Measurements from ENCODE around the gene CNNM2.

DNA sequence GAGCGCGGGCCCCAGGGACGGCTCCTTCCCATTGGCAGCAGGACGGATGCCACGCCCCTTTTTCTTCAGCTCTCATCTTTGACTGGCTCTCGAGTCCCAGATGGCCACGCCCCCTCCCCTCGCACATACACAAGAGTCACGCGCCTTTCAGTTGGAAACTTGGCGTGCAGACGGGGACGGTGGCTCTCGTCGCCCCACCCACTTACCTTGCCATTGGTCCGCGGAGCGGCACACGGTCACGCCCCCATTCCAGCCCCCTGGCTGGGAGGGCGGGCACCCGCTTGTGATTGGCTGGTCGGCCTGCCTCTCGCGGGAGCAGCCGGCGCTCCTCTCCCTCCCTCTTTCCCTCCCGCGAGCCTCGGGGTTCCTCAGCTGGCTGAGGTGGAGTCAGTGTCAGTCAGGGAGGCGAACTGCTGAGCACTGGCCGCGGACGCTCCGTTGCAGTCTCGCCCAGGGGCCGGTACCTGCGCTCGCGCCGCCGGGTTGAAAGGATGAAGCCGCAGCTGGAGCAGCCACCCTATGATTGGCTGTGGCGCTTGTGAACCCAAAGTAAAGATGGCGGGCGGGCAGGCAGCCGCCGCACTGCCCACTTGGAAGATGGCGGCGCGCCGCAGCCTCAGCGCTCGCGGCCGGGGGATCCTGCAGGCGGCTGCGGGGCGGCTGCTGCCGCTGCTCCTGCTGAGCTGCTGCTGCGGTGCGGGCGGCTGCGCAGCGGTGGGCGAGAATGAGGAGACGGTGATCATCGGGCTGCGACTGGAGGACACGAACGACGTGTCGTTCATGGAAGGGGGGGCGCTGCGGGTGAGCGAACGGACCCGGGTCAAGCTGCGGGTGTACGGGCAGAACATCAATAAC, at the start of gene CNNM2:
- TF ChIP-seq, protein P1, sequence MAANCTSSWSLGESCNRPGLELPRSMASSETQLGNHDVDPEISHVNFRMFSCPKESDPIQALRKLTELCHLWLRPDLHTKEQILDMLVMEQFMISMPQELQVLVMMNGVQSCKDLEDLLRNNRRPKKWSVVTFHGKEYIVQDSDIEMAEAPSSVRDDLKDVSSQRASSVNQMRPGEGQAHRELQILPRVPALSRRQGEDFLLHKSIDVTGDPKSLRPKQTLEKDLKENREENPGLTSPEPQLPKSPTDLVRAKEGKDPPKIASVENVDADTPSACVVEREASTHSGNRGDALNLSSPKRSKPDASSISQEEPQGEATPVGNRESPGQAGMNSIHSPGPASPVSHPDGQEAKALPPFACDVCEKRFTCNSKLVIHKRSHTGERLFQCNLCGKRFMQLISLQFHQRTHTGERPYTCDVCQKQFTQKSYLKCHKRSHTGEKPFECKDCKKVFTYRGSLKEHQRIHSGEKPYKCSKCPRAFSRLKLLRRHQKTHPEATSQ (tag by site-specific recombination; IDR thresholded peaks at IDR 0.05), result 0 out of 2 replicates have a peak, but pooled peaks have one; percentile 42
- TF ChIP-seq ZNF350 (tag by site-specific recombination; IDR thresholded peaks at IDR 0.05) (no peak), ZNF510 (tag by site-specific recombination; IDR thresholded peaks at IDR 0.05; ENCODE audit: insufficient replicate concordance) (no peak), ZNF23 (tag by site-specific recombination; IDR thresholded peaks at IDR 0.05; ENCODE audit: borderline replicate concordance) (no peak), ZNF175 (tag by site-specific recombination; IDR thresholded peaks at IDR 0.05) (no peak), YY1 (tag by site-specific recombination; IDR thresholded peaks at IDR 0.05) (peak; percentile 99), ZSCAN30 (tag by site-specific recombination; IDR thresholded peaks at IDR 0.05) (peak; percentile 76; the same call in 1 of the 2 replicates), ZNF2 (tag by site-specific recombination; IDR thresholded peaks at IDR 0.05) (0 out of 2 replicates have a peak, but pooled peaks have one; percentile 20), ZNF837 (tag by site-specific recombination; IDR thresholded peaks at IDR 0.05) (no peak)
- TF ChIP-seq, protein P2, sequence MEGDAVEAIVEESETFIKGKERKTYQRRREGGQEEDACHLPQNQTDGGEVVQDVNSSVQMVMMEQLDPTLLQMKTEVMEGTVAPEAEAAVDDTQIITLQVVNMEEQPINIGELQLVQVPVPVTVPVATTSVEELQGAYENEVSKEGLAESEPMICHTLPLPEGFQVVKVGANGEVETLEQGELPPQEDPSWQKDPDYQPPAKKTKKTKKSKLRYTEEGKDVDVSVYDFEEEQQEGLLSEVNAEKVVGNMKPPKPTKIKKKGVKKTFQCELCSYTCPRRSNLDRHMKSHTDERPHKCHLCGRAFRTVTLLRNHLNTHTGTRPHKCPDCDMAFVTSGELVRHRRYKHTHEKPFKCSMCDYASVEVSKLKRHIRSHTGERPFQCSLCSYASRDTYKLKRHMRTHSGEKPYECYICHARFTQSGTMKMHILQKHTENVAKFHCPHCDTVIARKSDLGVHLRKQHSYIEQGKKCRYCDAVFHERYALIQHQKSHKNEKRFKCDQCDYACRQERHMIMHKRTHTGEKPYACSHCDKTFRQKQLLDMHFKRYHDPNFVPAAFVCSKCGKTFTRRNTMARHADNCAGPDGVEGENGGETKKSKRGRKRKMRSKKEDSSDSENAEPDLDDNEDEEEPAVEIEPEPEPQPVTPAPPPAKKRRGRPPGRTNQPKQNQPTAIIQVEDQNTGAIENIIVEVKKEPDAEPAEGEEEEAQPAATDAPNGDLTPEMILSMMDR (tag by site-specific recombination; IDR thresholded peaks at IDR 0.05), result peak; percentile 89
- TF ChIP-seq, protein P3, sequence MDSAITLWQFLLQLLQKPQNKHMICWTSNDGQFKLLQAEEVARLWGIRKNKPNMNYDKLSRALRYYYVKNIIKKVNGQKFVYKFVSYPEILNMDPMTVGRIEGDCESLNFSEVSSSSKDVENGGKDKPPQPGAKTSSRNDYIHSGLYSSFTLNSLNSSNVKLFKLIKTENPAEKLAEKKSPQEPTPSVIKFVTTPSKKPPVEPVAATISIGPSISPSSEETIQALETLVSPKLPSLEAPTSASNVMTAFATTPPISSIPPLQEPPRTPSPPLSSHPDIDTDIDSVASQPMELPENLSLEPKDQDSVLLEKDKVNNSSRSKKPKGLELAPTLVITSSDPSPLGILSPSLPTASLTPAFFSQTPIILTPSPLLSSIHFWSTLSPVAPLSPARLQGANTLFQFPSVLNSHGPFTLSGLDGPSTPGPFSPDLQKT (IDR thresholded peaks at IDR 0.05; ENCODE audit: borderline replicate concordance, low read depth, low read length), result no peak
- TF ChIP-seq, protein P4, sequence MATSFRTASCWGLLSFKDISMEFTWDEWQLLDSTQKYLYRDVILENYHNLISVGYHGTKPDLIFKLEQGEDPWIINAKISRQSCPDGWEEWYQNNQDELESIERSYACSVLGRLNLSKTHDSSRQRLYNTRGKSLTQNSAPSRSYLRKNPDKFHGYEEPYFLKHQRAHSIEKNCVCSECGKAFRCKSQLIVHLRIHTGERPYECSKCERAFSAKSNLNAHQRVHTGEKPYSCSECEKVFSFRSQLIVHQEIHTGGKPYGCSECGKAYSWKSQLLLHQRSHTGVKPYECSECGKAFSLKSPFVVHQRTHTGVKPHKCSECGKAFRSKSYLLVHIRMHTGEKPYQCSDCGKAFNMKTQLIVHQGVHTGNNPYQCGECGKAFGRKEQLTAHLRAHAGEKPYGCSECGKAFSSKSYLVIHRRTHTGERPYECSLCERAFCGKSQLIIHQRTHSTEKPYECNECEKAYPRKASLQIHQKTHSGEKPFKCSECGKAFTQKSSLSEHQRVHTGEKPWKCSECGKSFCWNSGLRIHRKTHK (tag by site-specific recombination; IDR thresholded peaks at IDR 0.05), result no peak

Measured in HEK293 (cell line).